B cell (primary cell): ENCODE measurements around the gene CBX8. TPM values are rescaled to one million over a fixed set of nuclear protein-coding genes. Genes with fewer than 3 reads are reported as not detected.

Source experiments
- ATAC-seq: fragments of 200-7000 bp; cut with Tn5 transposase; one replicate; pipeline ENCODE4 v1.10.0; 2021; ENCODE audit warnings: low read depth, mild to moderate bottlenecking, moderate number of reproducible peaks, moderate library complexity
- CTCF ChIA-PET: fragments of 350-600 bp; sonication (Branson Sonifier 250); formaldehyde crosslinking; loops from one replicate; lab custom pipeline; 2021; ENCODE audit warnings: antibody characterized with exemption, inconsistent platforms; lab: Charles Lee
- POLR2A ChIA-PET: fragments of 350-600 bp; sonication (Branson Sonifier 250); formaldehyde crosslinking; loops from one replicate; lab custom pipeline; 2021; ENCODE audit warnings: antibody characterized with exemption; lab: Charles Lee
- DNase-seq: peaks from one replicate; pipeline ENCODE4 v3.0.0; 2013
- H2AFZ ChIP-seq: 2 replicates; pipeline ENCODE4 v1.6.1; 2012; ENCODE audit warnings: mild to moderate bottlenecking, low read depth, low read length; ENCODE audit not compliant: insufficient read depth, poor library complexity, severe bottlenecking
- H3K27ac ChIP-seq, 2 donors: 1 replicate in 1 of 2; 2 replicates in 1 of 2; pipeline ENCODE4 v1.5.1; 2012 to 2013; ENCODE audit warnings: low read length in 2 of 2, mild to moderate bottlenecking in 2 of 2, moderate library complexity in 1 of 2
- H3K27me3 ChIP-seq, 4 experiments: fragments of 200-600 bp in 1 of 4; sonication (generic) in 1 of 4; replicated peaks in 1 of 4; 1 replicate in 2 of 4; 2 replicates in 2 of 4; pipeline versions ENCODE4 v1.6.1 to v1.7.0; 2013 to 2016; ENCODE audit warnings: low read length in 3 of 4, mild to moderate bottlenecking in 2 of 4, mixed read lengths in 1 of 4, moderate library complexity in 1 of 4; ENCODE audit not compliant: insufficient read depth in 4 of 4, control insufficient read depth in 3 of 4; ENCODE audit errors: control extremely low read depth in 1 of 4
- H3K36me3 ChIP-seq, 2 experiments: replicated peaks in 1 of 2; 1 replicate in 1 of 2; 2 replicates in 1 of 2; pipeline versions ENCODE4 v1.6.1 to v1.7.1; 2013; ENCODE audit warnings: low read length in 1 of 2; ENCODE audit not compliant: insufficient read depth in 2 of 2, control insufficient read depth in 1 of 2; ENCODE audit errors: control extremely low read depth in 1 of 2, extremely low read depth in 1 of 2
- H3K4me1 ChIP-seq, 2 donors: fragments of 200-600 bp in 1 of 2; sonication (generic) in 1 of 2; 1 replicate in 1 of 2; 2 replicates in 1 of 2; pipeline versions ENCODE4 v1.5.1 to v1.6.1; 2013 to 2017; ENCODE audit warnings: low read length in 2 of 2; ENCODE audit not compliant: control insufficient read depth in 2 of 2, insufficient read depth in 2 of 2
- H3K4me2 ChIP-seq: replicated peaks from 2 replicates; pipeline ENCODE3; 2012; ENCODE audit warnings: mild to moderate bottlenecking, low read depth, low read length; ENCODE audit not compliant: poor library complexity, severe bottlenecking
- H3K4me3 ChIP-seq, 5 experiments: fragments of 200-600 bp in 1 of 5; sonication (generic) in 1 of 5; 1 replicate in 3 of 5; 2 replicates in 2 of 5; pipeline versions ENCODE4 v1.5.1 to v1.7.0; 2011 to 2016; ENCODE audit warnings: low read length in 4 of 5, mild to moderate bottlenecking in 4 of 5, low read depth in 2 of 5, control low read depth in 1 of 5, moderate library complexity in 1 of 5; ENCODE audit not compliant: insufficient read depth in 1 of 5; ENCODE audit errors: control extremely low read depth in 1 of 5, extremely low read depth in 1 of 5
- H3K79me2 ChIP-seq: fragments of 200-600 bp; sonication (generic); one replicate; pipeline ENCODE4 v1.6.0; 2016; ENCODE audit warnings: low read length; ENCODE audit not compliant: control insufficient read depth, insufficient read depth
- H3K9ac ChIP-seq: fragments of 200-600 bp; sonication (generic); 2 replicates; pipeline ENCODE4 v1.6.1; 2017; ENCODE audit warnings: mild to moderate bottlenecking, low read length, moderate library complexity
- H3K9me3 ChIP-seq, 3 donors: one replicate each; pipeline versions ENCODE4 v1.6.1 to v1.7.1; 2013; ENCODE audit warnings: low read length in 2 of 3; ENCODE audit not compliant: control insufficient read depth in 2 of 3, insufficient read depth in 1 of 3; ENCODE audit errors: control extremely low read depth in 1 of 3
- H4K20me1 ChIP-seq: 2 replicates; pipeline ENCODE4 v1.6.0; 2012; ENCODE audit warnings: mild to moderate bottlenecking, low read length; ENCODE audit not compliant: insufficient read depth, control insufficient read depth, poor library complexity, severe bottlenecking
- H3K27ac Mint-ChIP-seq: one replicate; pipeline ENCODE4 v1.8.0; 2021; ENCODE audit warnings: mixed read lengths
- H3K27me3 Mint-ChIP-seq: one replicate; pipeline ENCODE4 v1.8.0; 2021; ENCODE audit warnings: mixed read lengths
- H3K4me1 Mint-ChIP-seq: one replicate; pipeline ENCODE4 v1.8.0; 2021; ENCODE audit warnings: mixed read lengths
- H3K4me3 Mint-ChIP-seq: one replicate; pipeline ENCODE4 v1.8.0; 2021; ENCODE audit warnings: mixed read lengths
- H3K9me3 Mint-ChIP-seq: one replicate; pipeline ENCODE4 v1.8.0; 2022; ENCODE audit warnings: mixed read lengths; ENCODE audit not compliant: insufficient read depth
- EZH2 ChIP-seq: IDR thresholded peaks from 2 replicates; pipeline ENCODE4 v1.6.1; 2012; ENCODE audit warnings: borderline replicate concordance, low read depth, mild to moderate bottlenecking, moderate library complexity, low read length; ENCODE audit not compliant: insufficient read depth, poor library complexity, severe bottlenecking
- WGBS: methylation state at CpG from one replicate; pipeline ENCODE4 v1.1.5; 2013; ENCODE audit warnings: missing lambda C conversion rate; ENCODE audit not compliant: insufficient coverage; 5-methylcytosine and 5-hydroxymethylcytosine counted together
- intact Hi-C: fragments of 100-400 bp; cut with micrococcal nuclease; formaldehyde crosslinking; loops from one replicate; pipeline ENCODE4 v1.10.0; 2022
- polyA plus RNA-seq: library from polyadenylated mRNA; depleted of rRNA; stranded (reverse); fragments of >200 nt; gene quantifications from 2 replicates; pipeline ENCODE4 v1.2.3, GENCODE V29; 2012
- total RNA-seq, 2 donors: library from RNA; stranded (reverse); fragments of 120-200 nt in 1 of 2; gene quantifications; 1 replicate in 1 of 2; 2 replicates in 1 of 2; pipeline versions ENCODE4 v1.2.3 to v1.2.4, GENCODE V29; 2013 to 2022
- TF ChIP-seq, protein P1 (sequence below): fragments of 200-600 bp; IDR thresholded peaks from one replicate; pipeline ENCODE4 v1.8.0; 2022; ENCODE audit warnings: antibody characterized with exemption, mild to moderate bottlenecking

CBX8 gene
- total and polyA plus RNA-seq, 2 donors (not counting 1 experiment from before 2014, with no cell fraction given) = 0.31 to 6.8 TPM

DNA sequence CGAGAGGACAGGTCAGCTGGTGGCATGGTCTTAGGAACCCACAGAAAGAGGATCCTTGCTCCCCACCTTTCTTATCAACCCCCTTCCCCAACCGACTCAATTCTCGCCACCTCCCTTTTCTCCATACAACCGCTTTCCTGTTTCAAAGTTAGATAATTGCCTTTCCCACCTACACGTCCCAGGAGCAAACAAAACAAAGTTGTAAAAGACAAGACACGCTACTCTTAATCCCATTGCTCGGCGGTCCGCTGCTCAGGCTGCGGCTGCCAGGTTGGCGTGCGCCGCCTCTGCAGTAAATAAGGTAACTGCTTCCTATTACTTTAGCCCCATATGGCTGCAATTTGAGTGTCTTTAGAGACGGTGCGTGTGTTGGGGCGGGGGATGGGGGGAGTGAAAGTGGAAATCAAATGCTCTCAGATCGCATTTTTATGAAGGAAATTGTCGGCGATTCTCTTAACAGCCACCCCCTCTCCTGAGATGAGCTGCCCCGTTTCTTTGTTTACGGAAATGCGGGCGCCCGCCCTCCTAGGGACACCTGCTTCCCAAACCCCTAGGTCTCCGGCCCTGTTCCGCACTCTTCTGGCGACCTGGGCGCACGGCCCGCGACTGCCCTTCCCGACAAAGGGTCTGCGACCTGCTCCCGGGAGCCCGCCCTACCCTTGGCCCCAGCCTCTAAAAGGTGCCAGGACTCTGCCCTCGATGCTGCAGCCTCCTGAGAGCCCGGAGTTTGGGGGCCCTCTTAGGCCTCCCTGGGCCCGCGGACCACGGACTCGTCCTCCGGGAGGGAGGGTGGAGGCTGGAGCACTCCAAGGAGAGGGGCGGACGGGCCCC, 3.7 kb upstream of the CBX8 start:
- Histone ChIP-seq H3K4me2 (peak overlapping the region; percentile 36), H4K20me1 (peaks cover 46% of the 10 kb centered on the region), H3K9me3 (peaks cover 0 to 78% (median 31%) of the 10 kb centered on the region in 3 donors), H3K4me1 (peaks cover 74 to 84% of the 10 kb centered on the region in 2 donors), H3K27me3 (peaks cover 0 to 77% (median 61%) of the 10 kb centered on the region in 4 experiments), H3K4me3 (no peak overlapping the region), H3K9ac (no peak overlapping the region), H3K36me3 (no peaks in the 10 kb centered on the region), H3K79me2 (no peaks in the 10 kb centered on the region), H2AFZ (no peak overlapping the region), H3K27ac (no peak overlapping the region)
- H3K9me3 Mint-ChIP-seq = peaks cover 3% of the 10 kb centered on the region
- DNase-seq (peak; percentile 66), ATAC-seq (no peak)
- peaks cover 48% of the 10 kb centered on the region for H3K4me1 Mint-ChIP-seq
- ChIA-PET POLR2A (interaction anchor here (0.6 to 1.5 kb wide), 6 partner anchors 11 to 40 kb away, joined by 3 to 5 read pairs (median 3); partner anchors contain the start of gene CBX4), CTCF (interaction anchor here (3.3 kb wide), 1 partner anchor 13 kb away, joined by 11 read pairs; no protein-coding TSS in a partner anchor)
- intact Hi-C loops = loop anchor here (1.0 kb wide), 1 partner anchor 14 kb away; no protein-coding TSS in a partner anchor
- peaks cover 43% of the 10 kb centered on the region for H3K27me3 Mint-ChIP-seq
- H3K27ac Mint-ChIP-seq = peak overlapping the region; percentile 88
- TF ChIP-seq EZH2 = peak; percentile 24
- TF ChIP-seq, protein P1, sequence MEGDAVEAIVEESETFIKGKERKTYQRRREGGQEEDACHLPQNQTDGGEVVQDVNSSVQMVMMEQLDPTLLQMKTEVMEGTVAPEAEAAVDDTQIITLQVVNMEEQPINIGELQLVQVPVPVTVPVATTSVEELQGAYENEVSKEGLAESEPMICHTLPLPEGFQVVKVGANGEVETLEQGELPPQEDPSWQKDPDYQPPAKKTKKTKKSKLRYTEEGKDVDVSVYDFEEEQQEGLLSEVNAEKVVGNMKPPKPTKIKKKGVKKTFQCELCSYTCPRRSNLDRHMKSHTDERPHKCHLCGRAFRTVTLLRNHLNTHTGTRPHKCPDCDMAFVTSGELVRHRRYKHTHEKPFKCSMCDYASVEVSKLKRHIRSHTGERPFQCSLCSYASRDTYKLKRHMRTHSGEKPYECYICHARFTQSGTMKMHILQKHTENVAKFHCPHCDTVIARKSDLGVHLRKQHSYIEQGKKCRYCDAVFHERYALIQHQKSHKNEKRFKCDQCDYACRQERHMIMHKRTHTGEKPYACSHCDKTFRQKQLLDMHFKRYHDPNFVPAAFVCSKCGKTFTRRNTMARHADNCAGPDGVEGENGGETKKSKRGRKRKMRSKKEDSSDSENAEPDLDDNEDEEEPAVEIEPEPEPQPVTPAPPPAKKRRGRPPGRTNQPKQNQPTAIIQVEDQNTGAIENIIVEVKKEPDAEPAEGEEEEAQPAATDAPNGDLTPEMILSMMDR = no peak
- peak overlapping the region; percentile 65 for H3K4me3 Mint-ChIP-seq
- 6% methylated on average over 40 of the region's 44 CpGs for WGBS
